AG08396 (cell line): ENCODE results near the gene TMTC1.
A peak's percentile ranks its signal among the peaks of the same experiment; 100 is the strongest.
"Not testable (repeated sequence)": the region's sequence is repeated elsewhere in the genome, so short reads cannot be mapped to it uniquely, and the experiment has no call there.

ENCODE experiments used
- DNase-seq: peaks from one replicate; pipeline ENCODE4 v3.0.0; 2012; ENCODE audit warnings: low spot score, mixed read lengths

TMTC1 gene

DNA sequence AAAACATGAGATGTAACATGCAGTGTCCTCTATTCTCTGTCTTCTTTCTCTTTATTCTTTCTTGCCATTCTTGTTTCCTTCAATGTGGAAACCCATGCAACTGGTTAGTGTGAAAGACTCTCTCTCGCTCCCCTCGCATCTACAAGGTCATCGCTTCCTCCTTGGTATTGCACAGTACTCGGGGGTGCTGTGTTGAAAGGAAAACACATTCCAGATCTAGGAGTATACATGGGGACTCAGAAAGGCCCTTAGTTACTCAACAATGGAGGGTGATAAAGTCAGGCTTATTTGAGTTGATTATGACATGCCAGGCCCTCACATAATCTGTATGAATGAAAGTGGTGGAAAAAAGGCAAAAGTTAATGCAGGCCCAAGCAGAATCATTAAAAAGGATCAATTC lies 210.8 kb downstream of the TMTC1 start:
- DNase-seq: no peak

DNA sequence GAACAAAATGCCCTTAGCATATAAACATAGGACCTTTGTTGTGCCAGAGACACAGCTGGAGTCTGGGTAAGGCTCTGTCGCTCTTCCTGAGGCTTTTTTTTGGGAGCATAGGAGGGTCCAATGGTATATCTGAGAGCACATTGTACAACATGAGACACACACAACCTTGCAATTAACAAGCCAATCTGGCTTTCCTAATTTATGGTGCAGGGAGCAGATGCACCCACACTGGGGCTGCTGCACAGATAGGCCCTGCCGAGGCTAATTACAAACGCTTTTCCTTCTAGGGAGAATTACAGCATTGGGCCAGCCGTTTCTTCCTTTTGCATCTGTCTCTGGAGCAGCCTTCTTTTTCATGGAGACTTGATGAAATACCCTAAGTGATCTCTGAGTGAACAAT lies 211.3 kb downstream of the TMTC1 start:
- no peak for DNase-seq

DNA sequence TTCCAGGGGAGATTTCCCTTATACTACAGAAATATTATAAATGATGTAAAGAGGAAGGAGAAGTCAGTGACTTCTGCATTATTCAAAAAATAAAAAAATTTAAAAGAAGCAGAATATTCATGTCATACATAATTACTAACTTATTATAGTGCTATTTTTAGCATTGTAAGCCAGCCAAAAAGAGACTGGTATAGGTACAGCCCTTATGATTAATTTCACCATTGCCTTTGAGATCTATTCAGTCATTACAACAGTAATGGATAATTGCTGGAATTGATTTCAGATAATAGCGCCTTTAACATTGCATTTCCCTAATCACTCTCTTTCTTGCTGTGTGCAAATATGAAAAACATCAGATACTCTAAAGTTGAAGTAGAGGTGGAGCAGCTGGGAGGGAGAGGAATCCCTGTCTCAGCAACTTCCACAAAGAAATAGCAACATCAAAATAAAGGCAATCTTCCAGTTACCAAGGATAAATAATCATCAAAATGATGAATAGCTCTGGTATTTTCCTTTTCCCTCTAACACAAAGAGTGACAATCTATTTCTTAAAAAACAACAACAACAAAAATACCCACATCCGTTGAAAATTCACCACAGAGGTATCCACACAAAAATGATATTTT lies 214.5 kb downstream of the TMTC1 start:
- no peak for DNase-seq

DNA sequence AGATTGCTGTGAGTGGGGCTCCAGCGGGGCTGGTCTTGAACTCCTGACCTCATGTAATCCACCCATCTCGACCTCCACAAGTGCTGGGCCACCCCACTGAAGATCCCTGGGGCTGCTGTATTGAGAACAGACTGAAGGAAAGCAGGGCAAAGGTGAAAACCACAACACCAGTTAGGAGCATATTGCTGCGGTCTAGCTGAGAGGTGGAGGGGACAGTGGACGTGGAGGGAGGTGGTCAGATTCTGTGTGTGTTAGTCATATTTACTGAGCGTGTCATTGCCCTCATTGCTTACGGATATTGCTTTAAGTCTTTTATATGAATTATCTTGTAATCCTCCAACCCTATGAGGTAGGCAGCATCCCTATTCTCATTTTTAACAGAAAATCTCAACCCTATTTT lies 217.3 kb downstream of the TMTC1 start:
- DNase-seq: no peak

DNA sequence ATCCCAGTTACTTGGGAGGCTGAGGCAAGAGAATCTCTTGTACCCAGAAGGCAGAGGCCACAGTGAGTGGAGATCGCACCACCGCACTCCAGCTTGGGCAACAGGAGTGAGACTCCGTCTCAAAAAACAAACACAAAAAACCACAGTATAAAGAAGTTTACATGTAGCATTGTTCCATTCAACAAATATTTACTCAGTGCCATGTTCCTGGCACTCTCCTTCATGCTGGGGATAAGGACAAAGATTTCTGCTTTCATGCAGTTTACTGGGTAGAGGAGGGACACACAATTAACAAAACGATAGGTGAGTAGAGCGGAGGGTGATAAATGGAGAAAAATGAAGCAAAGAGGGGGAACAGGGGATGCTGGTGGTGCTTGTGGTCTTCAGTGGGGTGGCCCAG lies 218.0 kb downstream of the TMTC1 start:
- DNase-seq: no peak

DNA sequence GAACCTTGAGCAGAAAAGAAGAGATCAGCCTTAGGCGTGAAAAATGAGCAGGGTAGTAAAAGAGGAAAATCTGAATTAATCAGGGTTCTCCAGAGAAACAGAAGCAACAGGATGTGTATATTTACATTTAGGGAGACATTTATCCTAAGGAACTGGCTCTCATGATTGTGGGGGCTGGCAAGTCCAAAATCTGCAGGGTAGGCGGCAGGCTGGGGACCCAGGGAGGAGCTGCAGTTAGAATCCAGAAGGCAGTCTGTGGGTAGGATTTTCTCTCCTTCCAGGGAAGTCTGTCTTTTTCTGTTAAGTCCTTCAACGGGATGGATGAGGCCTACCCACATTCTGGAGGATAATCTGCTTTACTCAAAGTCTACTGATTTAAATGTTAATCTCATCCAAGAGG lies 218.8 kb downstream of the TMTC1 start:
- DNase-seq: no peak

DNA sequence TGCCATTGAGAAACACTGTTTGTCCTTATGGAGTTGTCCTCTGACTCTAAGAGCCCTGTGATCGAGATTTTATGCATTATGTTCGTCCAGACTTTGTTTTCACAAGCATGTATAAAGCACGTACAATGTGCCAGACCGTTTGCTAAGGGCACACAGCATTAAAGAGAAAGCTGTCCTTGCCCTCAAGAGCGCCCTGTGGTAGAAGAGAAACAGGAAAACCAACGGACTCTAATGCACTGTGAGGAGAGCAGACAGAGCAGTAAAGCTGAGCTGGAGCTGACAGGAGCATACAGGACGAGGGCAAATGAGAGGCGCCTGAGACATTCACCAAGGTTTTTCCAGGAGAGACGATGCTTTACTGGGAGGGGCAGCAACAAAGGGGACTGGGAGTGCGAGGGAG lies 220.1 kb downstream of the TMTC1 start:
- DNase-seq: no peak

DNA sequence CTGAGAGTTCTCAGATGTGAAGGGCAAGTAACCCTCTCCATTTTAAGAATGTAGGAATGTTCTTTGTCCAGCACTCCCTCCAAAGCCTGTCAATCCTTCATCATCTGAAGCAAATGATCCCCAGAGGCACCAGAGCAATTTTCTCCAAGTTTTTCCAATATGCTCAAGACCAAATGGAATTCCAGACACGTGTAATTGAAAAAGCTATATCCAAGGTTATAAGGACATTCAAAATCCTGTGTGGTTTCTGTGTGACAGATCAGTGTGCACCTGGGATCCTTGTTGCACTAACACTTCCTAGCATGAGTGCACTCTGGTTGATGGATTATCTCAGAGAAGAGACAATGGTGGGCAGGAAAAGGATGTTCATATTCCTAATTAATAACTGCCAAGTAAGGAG lies 220.7 kb downstream of the TMTC1 start:
- no peak for DNase-seq

DNA sequence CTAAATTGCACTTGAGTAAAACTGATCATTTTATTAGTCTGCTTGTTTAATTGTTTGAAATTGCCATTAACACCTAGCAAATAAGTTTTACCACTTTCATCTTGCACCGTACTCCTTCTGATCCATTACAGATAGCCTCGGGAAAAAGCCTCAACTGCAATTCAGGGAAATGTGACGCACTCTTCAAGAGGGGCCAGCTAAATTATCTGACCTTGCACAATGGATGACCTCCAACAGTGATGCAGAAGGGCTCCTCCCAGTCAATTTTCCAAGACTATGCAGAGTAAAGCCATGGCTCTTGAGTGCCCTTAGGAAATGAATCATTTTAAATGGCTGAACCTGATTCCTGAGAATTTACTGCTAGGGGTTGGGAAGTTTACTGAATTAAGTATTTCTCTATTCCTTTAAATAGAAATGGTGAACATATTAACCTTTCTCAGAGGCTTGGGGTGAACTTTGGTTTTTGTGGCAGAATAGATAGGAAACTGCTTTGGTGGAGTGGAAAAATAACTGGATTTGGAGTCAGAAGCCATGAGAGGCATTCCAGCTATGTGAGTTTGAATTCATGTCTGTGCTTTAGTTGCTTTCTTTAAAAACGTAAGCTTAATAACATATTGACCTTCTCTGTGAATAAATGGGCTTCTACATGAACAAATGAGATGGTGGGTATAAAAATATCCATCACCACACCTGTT lies 221.5 kb downstream of the TMTC1 start:
- DNase-seq: peak; percentile 27

DNA sequence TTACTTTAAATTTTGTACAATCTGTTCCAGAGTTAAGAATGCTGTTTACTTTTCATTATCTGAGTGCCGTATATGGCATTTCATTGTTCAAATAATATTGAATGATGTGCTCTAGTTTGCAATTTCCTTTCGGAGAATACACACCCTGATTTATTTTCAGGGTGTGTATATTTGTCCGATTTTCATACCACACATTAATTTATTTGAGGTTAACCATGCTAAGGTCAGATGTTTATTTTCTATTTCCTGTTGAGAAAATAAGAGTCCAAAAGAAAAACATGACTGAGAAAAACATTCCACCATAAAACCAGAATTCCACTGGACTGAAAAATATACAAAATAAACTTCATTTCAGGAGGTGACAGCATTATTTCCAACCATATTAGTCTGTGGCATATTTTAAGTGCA lies 222.1 kb downstream of the TMTC1 start:
- DNase-seq: no peak

DNA sequence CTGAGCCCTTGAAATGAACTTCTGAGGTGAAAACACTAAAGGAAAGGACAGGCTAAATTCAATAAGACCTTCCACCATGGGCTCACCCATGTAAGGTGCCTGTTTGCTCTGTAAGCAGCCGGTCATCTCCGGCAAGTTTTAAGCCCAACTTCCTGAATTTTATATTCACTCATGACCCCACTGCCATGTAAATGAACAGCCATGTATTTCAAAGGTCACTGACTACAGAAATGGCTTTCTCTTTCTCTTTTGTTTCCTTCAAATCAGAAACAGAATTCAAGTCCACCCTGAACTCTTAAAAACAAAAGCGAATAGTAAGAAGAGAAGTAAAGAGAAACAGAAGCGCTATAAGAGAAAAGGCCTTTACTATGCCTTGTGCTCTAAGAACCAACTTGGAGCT lies 224.5 kb downstream of the TMTC1 start:
- no peak for DNase-seq

DNA sequence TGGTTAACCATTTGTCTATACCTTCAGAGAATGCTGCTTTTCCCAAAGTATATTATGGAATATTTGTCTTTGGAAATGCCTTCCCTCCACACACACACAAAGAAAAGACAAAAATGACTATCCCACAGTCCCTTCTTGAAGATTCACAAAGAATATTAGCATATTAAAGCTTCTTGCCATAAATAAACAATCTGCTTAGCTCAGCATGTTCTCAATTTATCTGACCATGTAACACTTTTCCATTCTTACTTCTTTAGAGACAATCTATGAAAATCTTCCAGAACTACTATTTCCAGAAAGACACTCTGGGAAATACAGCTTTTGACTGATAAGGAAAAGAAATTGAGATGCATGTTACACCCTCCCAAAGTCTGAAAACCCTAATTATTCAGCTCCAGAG lies 227.4 kb downstream of the TMTC1 start:
- no peak for DNase-seq

DNA sequence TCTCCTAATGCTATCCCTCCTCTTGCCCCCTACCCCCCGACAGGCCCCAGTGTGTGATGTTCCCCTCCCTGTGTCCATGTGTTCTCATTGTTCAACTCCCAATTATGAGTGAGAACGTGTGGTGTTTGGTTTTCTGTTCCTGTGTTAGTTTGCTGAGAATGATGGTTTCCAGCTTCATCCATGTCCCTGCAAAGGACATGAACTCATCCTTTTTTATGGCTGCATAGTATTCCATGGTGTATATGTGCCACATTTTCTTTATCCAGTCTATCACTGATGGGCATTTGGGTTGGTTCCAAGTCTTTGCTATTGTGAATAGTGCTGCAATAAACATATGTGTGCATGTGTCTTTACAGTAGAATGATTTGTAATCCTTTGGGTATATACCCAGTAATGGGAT lies 228.3 kb downstream of the TMTC1 start:
- not testable (repeated sequence) for DNase-seq

DNA sequence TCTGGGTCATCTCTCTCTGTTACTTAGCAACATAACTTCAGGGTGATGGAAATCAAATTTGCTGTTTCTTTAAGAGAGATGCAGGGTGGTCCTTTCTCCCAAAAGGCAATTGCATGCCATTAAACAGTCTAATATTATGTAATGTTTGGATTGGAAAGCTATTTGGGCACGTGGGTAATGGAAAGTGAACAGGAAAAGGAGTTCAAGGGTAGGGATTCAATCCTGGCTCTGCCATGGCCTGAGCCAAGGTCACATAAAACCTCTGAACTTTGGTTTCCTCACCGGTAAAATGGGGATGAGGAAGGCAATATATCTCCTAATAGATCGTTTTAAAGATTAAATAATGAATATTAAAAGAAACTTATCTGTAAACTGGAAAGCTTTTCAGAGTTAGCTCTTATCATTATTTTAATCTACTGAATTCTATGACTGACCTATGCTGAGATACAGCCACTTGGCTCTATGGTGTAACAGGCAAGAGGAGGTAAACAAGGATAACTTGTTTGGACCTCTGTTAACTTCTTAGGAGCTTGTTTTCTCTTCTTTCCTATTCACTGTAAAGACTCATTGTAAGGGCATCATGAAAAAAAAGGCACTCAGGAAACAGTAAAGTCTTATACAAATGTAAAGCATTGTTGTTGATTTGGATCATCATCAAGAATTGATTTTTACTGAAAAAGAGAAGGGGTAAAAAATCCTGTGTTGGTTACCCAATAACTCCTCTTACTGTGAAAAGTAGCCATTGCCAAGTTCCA lies 230.6 kb downstream of the TMTC1 start:
- DNase-seq: no peak

DNA sequence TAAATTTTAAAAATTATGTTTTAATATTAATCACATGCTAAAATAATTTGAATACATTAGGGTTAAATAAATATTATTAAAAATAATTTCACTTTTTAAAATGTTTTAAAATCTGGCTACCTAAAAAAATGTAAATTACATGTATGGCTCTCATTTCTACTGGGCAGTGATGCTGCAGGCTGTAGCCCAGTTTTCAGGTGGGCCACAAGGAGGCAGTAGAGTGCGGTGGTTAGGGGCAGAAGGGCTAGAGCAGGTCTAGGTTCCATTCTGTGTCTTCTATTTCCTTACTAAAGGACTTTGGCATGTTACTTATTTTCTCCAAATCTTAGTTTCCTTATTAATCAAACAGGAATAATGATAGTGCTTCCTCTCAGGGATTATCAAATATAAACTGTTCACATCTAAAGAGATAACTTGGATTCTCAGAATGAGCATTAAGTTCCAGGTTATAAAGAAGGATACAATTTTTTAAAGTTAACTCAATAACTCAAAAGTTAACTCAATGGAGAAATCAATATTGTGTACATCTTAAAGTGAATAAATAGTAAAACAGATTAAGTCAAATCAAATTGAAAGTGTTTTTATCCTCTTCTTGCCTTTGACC lies 231.3 kb downstream of the TMTC1 start:
- peak; percentile 50 for DNase-seq

DNA sequence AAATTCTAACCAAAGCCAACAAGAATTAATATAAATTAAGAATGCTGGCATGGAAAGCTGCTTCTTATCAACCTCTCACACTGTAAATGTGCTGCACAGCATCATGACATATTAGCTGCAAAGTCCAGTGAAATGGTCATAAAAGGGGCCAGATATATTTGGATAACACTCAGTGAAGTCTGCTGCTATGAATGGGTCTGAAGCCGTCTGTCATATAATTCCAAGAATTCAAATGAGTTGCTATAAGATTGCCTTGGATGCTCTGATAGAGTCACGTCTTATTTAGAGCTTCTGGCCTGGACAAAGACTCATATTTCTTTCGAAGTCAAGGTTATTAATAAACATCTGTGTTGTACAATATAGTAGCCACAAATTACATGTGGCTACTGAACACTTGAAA lies 231.9 kb downstream of the TMTC1 start:
- DNase-seq: no peak

DNA sequence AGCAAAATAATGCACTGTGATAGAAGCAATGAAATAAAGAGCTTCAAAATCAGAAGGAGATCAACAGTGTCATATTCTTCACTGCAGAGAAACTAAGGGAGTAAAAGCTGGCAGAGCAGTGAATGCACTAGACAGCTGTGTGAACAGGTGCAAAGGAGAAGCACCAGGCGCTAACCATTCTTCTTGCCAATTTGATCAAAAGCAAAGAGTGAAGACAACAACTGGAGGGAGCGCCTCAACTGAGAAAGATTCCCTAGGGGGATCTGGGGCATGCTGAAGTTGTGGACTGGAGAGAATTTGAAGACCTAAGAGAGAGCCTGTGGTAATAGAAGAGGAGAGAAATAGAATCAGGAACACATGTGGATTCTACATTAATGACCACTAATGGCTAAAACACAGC lies 235.9 kb downstream of the TMTC1 start:
- no peak for DNase-seq

DNA sequence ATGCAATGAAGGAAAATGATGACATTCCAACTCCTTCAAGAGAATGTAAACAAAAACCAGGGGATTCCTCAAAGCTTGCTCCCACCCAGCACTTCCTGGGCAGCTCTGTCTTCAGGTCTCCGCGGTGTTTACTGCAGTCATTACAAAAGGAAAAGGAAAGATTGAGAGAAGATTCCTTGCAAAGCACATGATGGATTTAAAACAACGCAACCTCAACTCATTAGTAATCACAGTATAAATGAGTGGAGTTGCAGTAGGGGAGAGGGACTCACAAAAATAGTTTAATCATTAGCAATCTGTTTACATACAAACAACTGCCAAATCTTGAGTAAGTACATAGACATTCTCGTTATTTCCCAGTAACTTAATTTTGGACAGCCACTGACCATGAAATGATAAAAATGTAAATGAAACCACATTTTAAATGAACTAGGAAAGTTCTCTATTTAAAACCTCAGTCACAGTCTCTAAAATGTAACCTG lies 236.6 kb downstream of the TMTC1 start:
- peak; percentile 56 for DNase-seq

DNA sequence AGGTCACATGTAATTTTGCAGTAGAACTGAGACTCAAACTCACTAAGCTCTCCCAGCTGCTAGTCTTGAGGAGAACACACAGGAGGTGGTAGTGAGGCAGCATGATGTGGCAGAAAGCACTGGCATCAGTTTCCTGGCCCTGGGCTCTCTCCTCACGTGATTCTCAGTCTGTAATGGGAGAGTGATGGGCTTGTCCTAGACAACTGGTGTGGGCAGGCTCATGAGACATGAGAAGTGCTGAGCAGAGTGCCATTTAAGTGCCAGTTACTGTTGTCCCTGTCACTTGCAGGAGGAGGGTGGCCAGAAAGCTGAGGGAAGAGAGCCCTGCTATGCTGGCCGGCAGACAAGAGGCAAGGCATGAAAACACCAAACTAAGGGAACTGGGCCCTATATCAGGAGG lies 237.7 kb downstream of the TMTC1 start:
- no peak for DNase-seq

DNA sequence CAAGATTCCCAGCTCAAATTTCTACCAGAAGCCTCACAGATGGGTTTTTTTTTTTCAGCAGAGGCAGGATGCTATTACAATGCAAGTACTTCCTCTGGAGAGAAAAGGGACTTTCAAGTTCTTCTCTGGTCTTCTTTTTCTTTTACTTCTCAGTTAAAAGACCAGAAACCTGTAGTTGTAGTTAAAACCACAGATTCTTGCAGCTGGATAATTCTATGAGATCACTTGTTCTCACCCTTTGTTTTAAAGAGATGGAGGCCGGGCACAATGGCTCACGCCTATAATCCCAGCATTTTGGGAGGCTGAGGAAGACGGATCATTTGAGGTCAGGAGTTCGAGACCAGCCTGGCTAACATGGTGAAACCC lies 238.7 kb downstream of the TMTC1 start:
- DNase-seq: no peak

DNA sequence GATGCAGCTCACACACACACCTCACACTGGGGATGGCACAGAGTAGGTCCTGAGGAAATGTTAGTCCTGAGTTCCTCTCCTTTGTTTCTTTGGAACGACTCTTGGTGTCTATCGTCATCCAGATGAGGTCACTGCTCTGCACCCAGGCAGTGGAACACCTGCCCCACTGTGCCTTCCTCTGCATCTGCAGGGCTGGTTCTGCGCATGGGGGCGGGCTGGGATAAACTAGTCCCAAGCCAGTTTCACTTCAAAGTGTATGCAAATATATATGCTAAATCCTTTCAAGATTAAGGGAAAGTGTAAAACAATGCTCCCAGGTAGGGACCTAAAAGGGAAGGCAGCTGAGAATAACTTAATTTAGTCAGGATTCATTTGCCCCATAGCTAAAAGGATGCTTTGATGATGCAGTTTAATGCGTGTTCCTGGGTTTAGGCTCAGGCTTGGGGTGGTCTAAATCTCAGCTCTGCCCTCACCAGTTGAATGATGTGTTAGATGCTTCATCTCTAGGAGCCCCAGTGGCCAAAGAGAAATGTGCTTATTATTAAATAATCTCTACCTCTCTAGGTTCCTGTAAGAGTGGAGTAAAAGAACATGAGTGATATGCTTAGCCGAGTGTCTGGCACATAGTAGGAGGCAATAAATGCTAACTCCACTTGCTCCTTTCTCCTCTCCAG lies 239.2 kb downstream of the TMTC1 start:
- DNase-seq: no peak

DNA sequence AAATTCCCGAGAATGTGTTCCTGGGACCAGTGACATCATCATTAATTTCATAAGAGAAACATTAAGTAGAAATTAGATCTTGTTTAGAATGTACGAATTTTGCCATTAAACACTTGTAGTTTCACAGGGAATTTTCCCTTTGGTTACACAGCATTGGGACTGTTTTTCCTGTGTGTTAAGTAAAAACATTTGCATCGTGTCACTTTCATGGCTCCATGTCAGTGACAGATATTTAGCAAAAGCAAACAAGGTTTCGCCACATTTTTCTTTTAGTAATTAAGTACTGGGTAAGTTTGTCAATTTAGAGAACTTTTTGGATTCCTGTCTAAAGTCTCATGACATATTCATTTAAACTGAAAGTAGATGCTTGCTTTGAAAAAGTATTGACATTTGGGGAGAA lies 240.7 kb downstream of the TMTC1 start:
- no peak for DNase-seq
